PC-9 (cell line): ENCODE measurements around the gene MEF2B. TPM values are rescaled to one million over a fixed set of nuclear protein-coding genes. Genes with fewer than 3 reads are reported as not detected.

Experiments used
- BruUV-seq: library from RNA; stranded (reverse); fragments of 400-500 nt; replicated peaks from 2 replicates; lab custom pipeline; 2021; lab: Mats Ljungman, UMichigan
- CTCF ChIA-PET: fragments of 300-600 bp; sonication (Branson Sonifier 250); formaldehyde crosslinking; loops from one replicate; lab custom pipeline; 2022; ENCODE audit warnings: antibody characterized with exemption; lab: Charles Lee
- POLR2A ChIA-PET: fragments of 300-600 bp; sonication (Branson Sonifier 250); formaldehyde crosslinking; loops from one replicate; lab custom pipeline; 2022; ENCODE audit warnings: antibody characterized with exemption; ENCODE audit not compliant: unreplicated experiment; lab: Charles Lee
- DNase-seq, 2 experiments: peaks; one replicate each; pipeline versions ENCODE4 v3.0.0 to v3.0.0-alpha.2; 2015 to 2022; ENCODE audit warnings: mixed read lengths in 1 of 2
- H2AFZ ChIP-seq: fragments of 200-600 bp; sonication (generic); 2 replicates; pipeline ENCODE4 v1.8.1; 2017; ENCODE audit warnings: antibody characterized with exemption
- H3F3A ChIP-seq: fragments of 200-600 bp; sonication (generic); 2 replicates; pipeline ENCODE4 v1.8.1; 2017; ENCODE audit warnings: antibody characterized with exemption, mild to moderate bottlenecking, low read depth; ENCODE audit not compliant: insufficient read depth
- H3K27ac ChIP-seq: fragments of 200-600 bp; sonication (generic); 2 replicates; pipeline ENCODE4 v1.6.1; 2016; ENCODE audit warnings: mixed run types
- H3K27me3 ChIP-seq: fragments of 200-600 bp; sonication (generic); 2 replicates; pipeline ENCODE4 v1.6.1; 2016; ENCODE audit warnings: low read depth, mixed run types; ENCODE audit not compliant: insufficient read depth
- H3K36me3 ChIP-seq: fragments of 200-600 bp; sonication (generic); 2 replicates; pipeline ENCODE4 v1.6.1; 2016; ENCODE audit warnings: low read depth, mixed run types
- H3K4me1 ChIP-seq: fragments of 200-600 bp; sonication (generic); replicated peaks from 2 replicates; pipeline ENCODE4 v1.6.1; 2016; ENCODE audit warnings: mixed run types; ENCODE audit not compliant: insufficient read depth
- H3K4me2 ChIP-seq: fragments of 200-600 bp; sonication (generic); 2 replicates; pipeline ENCODE4 v1.6.1; 2017; ENCODE audit warnings: mixed run types
- H3K4me3 ChIP-seq: fragments of 200-600 bp; sonication (generic); 2 replicates; pipeline ENCODE4 v1.6.1; 2016; ENCODE audit warnings: mixed run types
- H3K79me2 ChIP-seq: fragments of 200-600 bp; sonication (generic); 2 replicates; pipeline ENCODE4 v1.6.1; 2017; ENCODE audit warnings: low read depth, mixed run types
- H3K9me2 ChIP-seq: fragments of 200-600 bp; sonication (generic); 2 replicates; pipeline ENCODE4 v1.8.1; 2017; ENCODE audit warnings: mild to moderate bottlenecking; ENCODE audit not compliant: insufficient read depth
- H3K9me3 ChIP-seq: fragments of 200-600 bp; sonication (generic); 2 replicates; pipeline ENCODE4 v1.8.1; 2016; ENCODE audit warnings: low read depth; ENCODE audit not compliant: insufficient read depth
- H4K20me1 ChIP-seq: fragments of 200-600 bp; sonication (generic); 2 replicates; pipeline ENCODE4 v1.8.1; 2017; ENCODE audit not compliant: insufficient read depth
- CTCF ChIP-seq: fragments of 200-600 bp; sonication (generic); conservative IDR thresholded peaks from 2 replicates; pipeline ENCODE4 v1.6.1; 2017; ENCODE audit warnings: mixed run types, antibody characterized with exemption, mild to moderate bottlenecking, moderate library complexity
- EZH2 ChIP-seq: fragments of 200-600 bp; sonication (generic); IDR thresholded peaks from 2 replicates; pipeline ENCODE4 v1.8.0; 2017; ENCODE audit warnings: antibody characterized with exemption, low read depth
- intact Hi-C: fragments of 100-400 bp; cut with micrococcal nuclease; formaldehyde crosslinking; loops from one replicate; pipeline ENCODE4 v1.10.0; 2022; ENCODE audit not compliant: unreplicated experiment
- total RNA-seq: library from RNA; stranded (reverse); gene quantifications from 2 replicates; pipeline ENCODE4 v1.2.3, GENCODE V29; 2021

The MEF2B gene
- total RNA-seq, 1 experiment from 2014 or later, result 1.8 TPM

- Histone ChIP-seq H3K36me3 (no peaks in the 10 kb centered on the region), H3K4me1 (no peaks in the 10 kb centered on the region), H4K20me1 (no peaks in the 10 kb centered on the region), H3F3A (peaks cover 11% of the 10 kb centered on the region; the same call in 1 of the 2 replicates), H3K27ac (no peak overlapping the region), H2AFZ (no peak overlapping the region), H3K79me2 (no peaks in the 10 kb centered on the region), H3K9me2 (no peaks in the 10 kb centered on the region), H3K27me3 (no peaks in the 10 kb centered on the region), H3K9me3 (no peaks in the 10 kb centered on the region), H3K4me2 (no peak overlapping the region), H3K4me3 (no peak overlapping the region)
- ChIA-PET CTCF (interaction anchor here (0.5 kb wide), 1 partner anchor 11 kb away, joined by 4 read pairs; no protein-coding TSS in a partner anchor), POLR2A (no interaction called here)
- BruUV-seq, result no TSS peak
- TF ChIP-seq EZH2 (no peak), CTCF (no peak)
- intact Hi-C loops, result no loop called here
- DNase-seq, result no peak
Observed at GRCh38 chr19:19111967-19112580, 58.0 kb downstream of the MEF2B start.

GRCh38 chr19:19111136-19111835 lies 58.8 kb downstream of the MEF2B start:
- intact Hi-C loops, result no loop called here

More at GRCh38 chr19:19111136-19111835, 58.8 kb downstream of the MEF2B start:
- Histone ChIP-seq H3K4me1 (no peaks in the 10 kb centered on the region), H2AFZ (no peak overlapping the region), H3K36me3 (no peaks in the 10 kb centered on the region), H3K79me2 (no peaks in the 10 kb centered on the region), H3K4me2 (no peak overlapping the region), H3F3A (0 out of 2 replicates have a peak, but pooled peaks cover 8% of the 10 kb centered on the region), H3K27me3 (no peaks in the 10 kb centered on the region), H3K9me3 (no peaks in the 10 kb centered on the region), H3K4me3 (no peak overlapping the region), H3K9me2 (no peaks in the 10 kb centered on the region), H4K20me1 (no peaks in the 10 kb centered on the region), H3K27ac (no peak overlapping the region)
- ChIA-PET POLR2A (no interaction called here), CTCF (no interaction called here)
- TF ChIP-seq CTCF (no peak), EZH2 (no peak)
- DNase-seq, result no peak
- no TSS peak for BruUV-seq
